GM21447 (cell line): ENCODE measurements around the gene XIAP.
"Not testable (repeated sequence)": the region's sequence is repeated elsewhere in the genome, so short reads cannot be mapped to it uniquely, and the experiment has no call there.

Experiments
- ATAC-seq: cut with Tn5 transposase; IDR thresholded peaks from one replicate; pipeline ENCODE4 v1.9.1; 2021; ENCODE audit not compliant: unreplicated experiment

XIAP gene

DNA sequence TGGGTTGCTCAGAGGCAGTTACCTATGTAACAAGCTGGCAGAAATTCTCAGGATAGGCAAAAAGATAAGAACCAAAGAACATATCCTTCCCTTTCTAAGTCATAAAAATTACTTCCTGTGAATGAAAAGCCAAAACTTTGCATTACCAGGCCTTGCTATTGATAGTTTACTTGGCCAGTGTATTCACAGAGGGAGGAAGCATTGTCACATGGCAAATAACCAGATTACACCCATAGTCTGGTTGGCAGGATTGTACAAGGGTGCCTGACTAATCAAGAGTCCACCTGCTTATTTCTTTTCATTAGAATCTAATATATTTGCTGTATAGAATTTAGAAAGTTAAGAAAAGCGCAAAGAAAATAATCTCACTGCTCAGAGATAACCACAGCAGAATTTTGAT lies 14.1 kb downstream of the XIAP start:
- no peak for ATAC-seq

DNA sequence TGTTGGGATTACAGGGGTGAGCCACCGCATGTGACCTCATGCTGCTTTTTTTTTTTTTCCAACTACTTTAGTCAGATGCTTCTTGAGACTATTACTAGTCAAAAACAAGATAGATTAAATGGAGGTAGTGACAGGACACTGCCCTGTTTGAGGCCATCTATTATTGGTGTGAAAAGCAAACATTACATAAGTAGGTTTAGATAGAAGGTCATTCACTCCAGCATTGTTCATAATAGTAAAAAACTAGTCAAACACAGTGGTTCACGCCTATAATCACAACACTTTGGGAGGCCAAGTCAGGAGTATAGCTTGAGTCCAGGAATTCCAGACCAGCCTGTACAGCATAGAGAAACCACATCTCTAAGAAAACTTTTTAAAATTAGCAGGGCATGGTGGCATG lies 16.3 kb downstream of the XIAP start:
- no peak for ATAC-seq

DNA sequence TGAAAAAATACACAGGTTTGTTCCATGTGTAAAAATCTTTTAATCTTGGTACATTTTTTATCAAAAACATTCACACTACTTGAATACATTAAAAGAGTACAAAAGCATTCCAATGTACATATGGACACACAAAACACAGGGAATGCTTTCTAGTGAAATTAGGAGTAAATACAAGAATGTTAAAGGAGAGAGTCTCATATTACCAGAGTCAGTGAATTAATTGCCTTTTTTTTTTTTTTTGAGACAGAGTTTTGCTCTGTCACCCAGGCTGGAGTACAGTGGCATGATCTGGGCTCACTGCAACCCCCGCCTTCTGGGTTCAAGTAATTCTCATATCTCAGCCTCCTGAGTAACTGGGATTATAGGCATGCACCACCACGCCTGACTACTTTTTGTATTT lies 17.0 kb downstream of the XIAP start:
- ATAC-seq, result no peak

DNA sequence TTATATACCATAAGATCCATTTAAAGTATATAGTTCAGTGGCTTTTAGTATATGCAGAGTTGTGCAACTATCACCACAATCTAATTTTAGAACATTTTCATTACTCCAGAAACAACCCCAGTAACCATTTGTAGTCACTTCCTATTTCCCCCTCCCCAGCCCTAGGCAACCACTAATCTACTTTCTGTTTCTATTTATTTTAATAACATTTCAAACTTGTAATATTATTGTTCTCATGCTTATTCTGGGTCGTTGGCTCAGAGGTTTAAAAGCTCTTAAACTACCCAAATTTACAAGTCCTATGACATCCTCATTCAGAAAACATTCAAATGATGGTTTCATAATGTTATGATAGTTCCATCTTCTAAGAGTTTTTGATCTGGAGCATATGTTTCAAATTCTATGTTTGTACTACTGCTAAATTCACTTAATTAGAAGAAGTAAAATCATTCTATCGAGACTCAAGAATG lies 18.4 kb downstream of the XIAP start:
- peak; percentile 80 for ATAC-seq

DNA sequence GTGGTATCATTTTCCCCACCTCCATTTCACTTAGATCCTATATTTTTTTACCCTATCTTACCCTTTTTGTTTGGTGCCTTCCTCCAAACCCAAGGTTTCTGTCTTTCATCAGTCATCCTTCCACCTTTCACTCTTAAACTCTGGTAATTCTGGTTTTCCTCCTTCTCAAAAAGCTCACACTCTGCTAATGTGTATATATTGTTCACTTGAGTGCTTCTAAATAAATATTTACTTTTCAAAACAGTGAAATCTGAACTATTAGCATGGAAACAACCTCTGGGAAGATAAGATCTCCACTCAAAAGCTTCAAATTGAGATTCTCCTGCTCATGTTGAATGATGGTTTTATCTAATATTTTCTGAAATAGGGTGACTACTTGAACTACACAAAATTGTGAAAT lies 21.5 kb downstream of the XIAP start:
- ATAC-seq, result no peak

DNA sequence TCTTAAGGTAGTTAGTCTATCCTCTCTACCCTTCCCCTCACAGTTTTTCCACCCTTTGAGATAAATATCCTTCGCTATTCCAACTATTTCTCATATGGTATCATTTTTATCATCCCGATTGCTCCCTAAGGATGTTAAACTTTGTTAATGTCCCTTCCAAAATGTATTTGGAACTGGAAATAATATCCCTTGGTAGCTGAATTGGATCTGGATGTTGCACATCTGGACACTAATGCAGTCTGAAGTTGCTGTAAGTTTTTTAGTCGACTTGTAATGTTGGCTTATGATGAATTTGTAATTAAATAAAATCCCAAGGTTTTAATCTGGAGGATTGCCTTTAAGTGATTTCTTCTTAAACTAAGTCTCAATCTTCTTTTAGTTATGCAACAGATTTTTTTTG lies 22.5 kb downstream of the XIAP start:
- ATAC-seq, result no peak

DNA sequence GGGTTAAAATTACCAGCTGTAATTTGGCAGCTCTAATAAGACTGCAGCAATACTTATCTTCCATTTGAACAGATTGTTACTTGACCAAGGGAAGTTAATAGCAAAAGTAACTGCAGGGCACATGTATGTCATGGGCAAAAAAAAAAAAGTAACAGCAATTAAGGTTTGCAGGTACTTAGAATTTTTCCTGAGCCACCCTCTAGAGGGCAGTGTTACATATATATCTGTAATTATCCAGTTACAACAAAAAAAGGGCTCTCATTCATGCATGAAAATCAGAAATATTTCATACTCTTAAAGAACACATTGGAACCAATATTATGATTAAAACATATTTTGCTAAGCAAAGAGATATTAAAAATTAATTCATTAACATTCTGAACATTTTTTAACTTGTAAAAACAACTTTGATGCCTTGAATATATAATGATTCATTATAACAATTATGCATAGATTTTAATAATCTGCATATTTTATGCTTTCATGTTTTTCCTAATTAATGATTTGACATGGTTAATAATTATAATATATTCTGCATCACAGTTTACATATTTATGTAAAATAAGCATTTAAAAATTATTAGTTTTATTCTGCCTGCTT lies 25.1 kb downstream of the XIAP start:
- no peak for ATAC-seq

DNA sequence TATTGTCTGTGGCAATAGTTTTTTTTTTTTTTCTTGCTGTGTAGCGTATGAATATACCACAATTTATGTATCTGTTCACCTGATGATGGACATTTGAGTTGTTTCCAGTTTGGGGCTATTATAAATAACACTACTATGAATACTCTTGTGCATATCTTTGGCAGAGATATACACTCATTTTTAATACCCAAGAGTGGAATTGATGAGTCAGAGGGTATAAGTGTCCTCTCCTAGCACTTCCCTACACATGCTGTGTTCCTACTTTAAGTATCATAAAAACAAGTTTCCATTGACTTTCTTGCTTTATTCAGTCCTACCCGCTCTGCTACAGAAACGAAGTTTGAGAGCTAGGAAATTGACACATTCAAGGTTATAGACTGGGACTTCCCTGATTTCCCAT lies 39.8 kb downstream of the XIAP start:
- ATAC-seq, result no peak

DNA sequence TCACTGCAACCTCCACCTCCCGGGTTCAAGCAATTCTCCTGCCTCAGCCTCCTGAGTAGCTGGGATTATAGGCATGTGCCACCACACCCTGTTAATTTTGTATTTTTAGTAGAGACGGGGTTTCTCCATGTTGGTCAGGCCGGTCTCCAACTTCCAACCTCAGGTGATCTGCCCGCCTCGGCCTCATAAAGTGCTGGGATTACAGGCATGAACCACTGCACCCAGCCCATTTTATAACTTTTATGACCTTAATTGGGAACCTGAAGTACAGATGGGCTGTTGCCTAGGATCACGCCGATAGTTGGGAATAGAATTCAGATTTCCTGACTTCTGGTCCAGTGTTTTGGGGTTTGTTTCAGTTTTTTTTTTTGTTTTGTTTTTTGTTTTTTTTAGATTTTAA lies 43.4 kb downstream of the XIAP start:
- not testable (repeated sequence) for ATAC-seq

DNA sequence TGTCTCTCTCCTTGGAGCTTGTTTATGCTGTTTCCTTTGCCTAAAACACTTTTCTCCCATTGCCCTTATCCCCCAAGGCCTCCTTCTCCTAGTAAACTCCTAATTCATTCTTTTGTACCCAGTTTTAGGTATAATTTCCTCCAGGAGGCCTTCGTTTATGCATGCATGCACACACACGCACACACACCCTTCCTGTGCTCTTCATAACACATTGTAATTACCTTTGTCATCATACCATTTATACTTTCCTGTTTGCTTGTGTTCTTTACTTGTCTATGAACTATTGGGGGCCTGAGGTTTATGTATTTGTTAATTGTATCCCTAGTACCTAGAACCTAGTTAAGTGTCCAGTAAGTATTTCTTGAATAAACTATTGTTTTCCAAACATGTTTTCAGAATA lies 45.5 kb downstream of the XIAP start:
- no peak for ATAC-seq

DNA sequence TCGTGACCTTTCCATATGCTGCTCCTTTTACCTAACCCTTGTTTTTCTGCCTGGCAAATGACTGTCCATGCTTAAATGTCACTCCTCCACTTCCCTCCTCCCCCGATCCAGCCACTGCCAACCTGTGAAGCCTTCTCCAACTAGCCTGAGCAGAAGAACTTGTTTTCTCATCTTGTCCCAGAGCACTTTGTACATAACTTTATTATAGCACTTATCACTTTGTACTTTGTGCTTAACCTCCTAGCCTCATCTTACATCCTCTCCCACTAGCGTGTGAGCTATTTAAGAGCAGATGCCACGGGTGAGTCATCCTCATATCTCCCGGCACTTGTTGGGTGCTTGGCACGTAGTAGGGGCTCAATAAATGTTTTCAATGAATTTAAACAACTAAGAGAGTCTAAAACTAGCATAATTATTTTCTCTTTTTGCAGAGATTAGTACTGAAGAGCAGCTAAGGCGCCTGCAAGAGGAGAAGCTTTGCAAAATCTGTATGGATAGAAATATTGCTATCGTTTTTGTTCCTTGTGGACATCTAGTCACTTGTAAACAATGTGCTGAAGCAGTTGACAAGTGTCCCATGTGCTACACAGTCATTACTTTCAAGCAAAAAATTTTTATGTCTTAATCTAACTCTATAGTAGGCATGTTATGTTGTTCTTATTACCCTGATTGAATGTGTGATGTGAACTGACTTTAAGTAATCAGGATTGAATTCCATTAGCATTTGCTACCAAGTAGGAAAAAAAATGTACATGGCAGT lies 46.9 kb downstream of the XIAP start:
- no peak for ATAC-seq

DNA sequence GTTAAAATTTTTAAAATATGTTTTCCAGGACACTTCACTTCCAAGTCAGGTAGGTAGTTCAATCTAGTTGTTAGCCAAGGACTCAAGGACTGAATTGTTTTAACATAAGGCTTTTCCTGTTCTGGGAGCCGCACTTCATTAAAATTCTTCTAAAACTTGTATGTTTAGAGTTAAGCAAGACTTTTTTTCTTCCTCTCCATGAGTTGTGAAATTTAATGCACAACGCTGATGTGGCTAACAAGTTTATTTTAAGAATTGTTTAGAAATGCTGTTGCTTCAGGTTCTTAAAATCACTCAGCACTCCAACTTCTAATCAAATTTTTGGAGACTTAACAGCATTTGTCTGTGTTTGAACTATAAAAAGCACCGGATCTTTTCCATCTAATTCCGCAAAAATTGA lies 49.7 kb downstream of the XIAP start:
- no peak for ATAC-seq

DNA sequence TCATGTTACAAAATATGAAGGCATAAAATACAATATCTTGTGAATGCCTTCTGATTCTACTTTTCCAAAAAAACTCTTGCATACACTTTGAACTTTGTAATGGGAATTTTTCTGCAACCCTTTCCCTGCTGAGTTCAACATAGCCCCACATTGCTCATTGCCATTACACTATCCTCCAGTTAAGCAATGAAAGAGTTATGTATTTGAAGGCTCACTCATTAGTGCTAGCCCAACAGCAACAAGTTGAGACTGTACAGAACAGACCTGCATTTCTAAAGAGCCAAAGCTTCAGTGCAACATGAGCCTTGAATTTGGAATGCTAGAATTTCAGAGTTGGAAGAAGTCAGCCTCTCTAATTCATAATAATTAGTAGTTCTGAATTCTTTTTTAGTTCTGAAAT lies 57.2 kb downstream of the XIAP start:
- ATAC-seq, result no peak

DNA sequence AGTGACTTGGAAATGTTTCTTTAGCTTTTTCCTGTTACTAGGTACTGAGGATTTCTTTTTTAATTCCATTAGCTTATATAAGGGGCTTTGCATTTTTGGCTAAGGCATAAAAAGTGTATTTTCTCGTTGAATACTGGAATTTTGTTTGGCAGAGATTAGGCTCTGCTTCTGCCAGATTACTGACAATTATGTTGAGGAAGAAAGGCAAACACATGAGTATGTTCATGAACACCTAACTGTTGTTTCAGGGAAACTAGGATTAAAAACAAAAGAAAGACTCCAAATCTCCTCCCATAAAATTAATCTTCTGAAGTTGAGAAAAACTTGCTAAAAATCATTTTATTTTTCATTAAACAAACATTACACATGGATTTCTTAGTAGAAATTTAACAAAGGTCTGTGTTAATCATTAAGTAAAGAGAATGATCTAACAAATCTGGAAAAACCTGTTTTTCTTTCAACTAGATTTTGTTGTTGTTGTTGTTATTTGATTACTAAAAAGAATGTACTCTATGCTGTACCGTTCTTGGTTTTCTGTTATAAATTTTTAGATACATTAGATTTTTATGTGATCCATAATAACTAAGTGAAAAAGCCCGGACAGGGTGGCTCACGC lies 58.4 kb downstream of the XIAP start:
- no peak for ATAC-seq

DNA sequence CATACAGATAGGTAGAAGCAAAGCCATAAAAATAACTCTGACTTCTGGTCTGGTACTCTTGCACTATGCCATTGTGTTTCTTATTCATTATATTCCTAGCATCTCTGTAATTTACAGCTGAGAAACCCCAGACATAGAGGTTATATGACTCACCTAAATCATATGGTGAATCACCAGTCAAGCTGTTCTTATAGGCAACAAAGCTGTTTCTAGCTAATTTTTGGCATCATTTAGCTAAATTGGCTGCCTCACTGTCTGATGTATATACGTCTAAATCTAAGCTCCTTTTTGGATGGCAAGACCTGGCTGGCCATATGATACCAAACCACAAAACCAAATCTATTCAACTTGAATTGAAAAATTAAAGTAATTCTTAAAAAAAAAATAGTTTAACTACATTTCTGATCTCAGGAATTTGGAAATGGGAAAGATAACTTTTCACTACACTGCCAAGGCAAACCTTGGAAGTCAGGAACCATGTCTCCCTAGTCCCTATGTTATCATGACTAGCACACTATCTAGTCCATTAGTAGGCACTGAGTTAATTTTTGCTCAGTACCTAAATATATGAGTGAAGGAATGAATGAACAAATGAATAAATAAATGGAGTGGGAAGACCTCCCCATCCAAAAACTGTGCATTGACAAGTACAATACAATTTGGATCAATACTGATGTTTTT lies 60.4 kb downstream of the XIAP start:
- no peak for ATAC-seq

DNA sequence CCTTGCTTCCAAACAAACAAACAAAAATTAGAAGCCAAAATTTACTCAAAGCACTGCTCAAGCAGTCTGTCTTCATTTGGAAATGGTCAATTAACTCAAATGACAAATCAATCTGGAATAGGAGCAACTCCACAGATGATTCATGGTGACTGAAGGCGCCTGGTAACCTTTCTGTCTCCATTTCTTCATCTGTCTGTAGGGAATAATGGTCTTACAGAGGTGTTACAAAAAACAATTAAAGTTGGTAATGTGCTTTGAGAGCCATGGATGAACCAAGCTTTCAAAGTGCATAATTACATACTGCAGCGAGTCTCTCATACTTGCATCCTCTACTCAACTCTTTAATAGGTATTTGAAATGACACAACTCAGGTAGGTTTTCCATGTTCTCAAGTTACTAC lies 63.4 kb downstream of the XIAP start:
- ATAC-seq, result no peak

DNA sequence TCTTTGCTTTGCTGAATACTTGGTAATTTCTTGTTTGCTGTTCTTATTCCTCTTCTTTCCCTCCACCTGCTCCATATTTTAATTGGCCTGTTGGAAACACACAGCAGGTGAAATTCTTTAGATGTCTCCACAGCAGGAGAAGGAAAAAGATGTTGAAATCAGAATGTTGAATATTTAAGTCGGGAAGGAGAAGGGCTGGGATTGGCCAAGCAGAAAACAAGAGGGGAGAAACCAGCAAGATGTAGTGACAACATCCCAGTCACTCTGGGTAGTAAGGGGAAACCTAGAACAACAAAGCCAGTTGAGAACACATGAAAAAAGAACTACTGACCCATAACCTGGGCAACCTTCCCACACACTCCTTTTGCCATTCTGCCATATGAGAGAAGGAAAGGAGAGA lies 64.3 kb downstream of the XIAP start:
- no peak for ATAC-seq

DNA sequence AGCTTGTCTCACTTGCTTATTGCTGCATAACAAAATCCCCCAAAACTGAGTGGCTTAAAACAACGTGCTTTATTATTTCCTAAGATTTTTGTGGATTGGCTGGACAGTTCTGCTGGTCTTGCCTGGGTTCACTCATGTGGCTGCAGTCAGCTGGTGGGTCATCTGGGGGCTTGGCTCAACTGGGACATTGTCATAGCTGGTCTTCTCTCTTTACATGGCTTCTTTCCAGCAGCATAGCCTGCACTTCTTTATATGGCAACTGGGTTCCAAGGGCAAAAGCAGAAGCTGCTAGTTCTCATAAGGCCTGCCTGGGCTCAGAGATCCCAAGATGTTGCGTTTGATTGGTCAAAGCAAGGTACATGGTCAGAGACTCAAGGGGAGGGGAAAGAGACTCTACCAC lies 68.0 kb downstream of the XIAP start:
- no peak for ATAC-seq

DNA sequence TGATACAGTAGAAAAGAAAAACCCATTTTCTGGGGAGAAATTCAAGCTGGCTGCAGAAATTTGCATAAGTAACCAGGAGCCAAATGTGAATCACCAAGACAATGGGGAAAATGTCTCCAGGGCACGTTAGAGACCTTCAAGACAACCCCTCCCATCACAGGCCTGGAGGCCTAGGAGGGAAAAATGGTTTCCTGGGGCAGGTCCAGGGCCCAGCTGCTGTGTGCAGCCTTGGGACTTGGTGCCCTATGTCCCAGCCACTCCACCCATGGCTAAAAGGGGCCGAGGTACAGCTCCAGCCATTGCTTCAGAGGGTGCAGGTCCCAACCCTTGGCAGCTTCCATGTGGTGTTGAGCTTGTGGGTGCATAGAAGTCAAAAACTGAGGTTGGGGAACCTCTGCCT lies 72.2 kb downstream of the XIAP start:
- ATAC-seq, result not testable (repeated sequence)

DNA sequence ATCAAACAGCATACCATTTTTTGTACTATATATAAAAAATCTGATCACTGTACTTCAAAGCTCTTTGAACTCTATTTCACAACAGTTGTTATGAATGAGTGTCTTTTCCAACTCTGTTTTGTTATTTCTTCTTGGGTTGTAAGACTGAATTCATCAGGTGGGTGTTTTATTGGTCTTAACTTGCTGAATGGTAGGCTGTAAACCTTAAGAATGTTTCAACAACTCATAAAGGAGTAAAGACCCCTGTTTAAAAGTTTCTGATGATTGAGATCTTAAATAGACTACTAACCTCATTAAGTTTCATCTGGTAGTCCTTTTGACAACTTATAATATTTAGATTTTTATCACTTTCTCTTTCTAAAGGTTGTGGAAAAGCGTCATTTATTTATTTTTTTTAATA lies 83.2 kb downstream of the XIAP start:
- no peak for ATAC-seq

DNA sequence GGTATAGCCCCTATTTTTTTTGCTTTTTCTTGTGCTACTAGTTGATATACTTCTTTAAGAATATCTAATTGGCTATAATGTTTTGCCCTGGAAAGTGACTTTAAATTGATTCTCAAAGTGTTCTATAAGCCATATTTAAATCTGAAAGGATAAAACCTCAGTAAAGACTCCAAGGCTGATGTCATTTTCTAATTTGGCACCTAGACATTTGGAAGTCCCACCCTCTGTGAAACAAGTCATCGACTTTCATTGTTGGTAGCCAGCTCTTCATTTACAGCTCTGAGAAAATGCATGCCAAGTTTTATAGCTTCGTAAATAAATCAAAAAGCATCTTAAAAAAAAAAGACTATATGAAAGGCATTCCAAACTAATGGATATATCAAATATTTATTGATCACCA lies 83.6 kb downstream of the XIAP start:
- no peak for ATAC-seq

DNA sequence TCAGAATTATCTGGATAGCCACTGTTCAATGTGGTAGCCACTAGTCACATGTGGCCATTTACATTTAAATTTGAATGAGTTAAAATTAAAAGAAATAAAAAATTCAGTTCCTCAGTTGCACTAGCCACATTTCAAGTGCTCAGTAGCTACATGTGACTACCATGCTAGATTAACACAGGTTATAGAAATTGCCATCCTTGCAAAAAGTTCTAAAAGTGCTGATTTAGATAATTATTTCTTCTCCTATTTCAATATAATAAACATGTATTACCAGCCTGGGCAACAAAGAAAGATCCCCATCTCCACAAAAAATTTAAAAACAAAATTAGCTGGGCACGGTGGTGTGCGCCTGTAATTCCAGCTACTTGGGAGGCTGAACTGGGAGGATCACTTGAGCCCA lies 90.0 kb downstream of the XIAP start:
- ATAC-seq, result no peak
